ENCODE results near the gene IFI44.

Gene IFI44

DNA sequence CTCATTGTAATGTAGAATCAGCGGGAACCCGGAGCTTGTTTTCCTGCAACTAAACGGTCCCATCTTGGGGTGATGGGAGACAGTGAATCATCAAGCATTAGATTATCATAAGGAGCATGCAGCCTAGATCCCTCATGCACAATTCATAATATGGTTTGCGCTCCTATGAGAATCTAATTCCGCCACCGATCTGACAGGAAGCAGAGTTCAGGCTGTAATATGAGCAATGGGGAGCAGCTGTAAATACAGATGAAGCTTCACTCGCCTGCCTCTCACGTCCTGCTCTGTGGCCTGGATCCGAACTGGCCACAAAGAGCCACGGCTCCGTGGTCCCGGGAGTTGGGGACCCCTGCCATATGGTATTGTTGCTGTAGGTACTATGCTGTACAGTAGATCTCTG is 1.6 kb downstream of the IFI44 start:
- DNase-seq (ENCODE audit: low read depth in 2 of 2), result no peak

DNA sequence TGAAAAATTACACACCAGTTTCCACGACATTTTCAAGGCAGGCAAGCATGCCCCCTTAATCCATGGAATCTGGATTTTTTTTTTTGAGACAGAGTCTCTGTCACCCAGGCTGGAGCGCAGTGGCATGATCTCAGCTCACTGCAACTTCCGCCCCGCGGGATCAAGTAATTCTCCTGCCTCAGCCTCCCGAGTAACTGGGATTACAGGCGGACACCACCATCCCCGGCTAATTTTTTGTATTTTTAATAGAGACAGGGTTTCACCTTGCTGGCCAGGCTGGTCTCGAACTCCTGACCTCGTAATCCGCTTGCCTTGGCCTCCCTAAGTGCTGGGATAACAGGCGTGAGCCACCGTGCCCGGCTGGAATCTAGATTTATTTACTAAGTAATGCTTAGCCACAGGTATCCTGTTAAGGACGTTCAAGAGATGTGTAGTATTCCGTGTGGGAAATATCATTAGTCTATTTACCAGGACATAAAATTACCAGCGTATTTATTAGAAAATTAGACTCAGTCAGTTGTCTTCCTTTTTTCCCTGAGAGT is 2.5 kb downstream of the IFI44 start:
- DNase-seq (ENCODE audit: low read depth in 2 of 2), result no peak

DNA sequence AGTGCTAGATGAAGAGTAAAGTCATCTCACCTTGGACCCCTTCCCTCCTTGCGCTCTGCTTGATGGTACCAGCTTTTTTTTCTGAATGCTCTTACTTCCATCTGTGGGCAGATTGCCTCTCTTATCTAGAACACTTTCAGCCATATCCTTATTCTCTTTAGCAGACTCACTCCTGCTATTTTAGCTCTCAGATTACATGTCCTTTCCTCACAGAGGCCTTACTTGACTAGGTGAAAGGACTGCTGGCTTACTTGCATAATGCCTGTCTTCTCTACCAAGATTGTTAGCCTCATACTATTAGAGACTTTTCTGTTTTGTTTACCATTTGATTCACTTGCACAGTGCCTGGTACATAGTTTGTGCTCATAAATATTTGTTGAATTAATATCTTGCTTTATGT is 9.3 kb downstream of the IFI44 start:
- DNase-seq (ENCODE audit: low read depth in 2 of 2), result no peak

DNA sequence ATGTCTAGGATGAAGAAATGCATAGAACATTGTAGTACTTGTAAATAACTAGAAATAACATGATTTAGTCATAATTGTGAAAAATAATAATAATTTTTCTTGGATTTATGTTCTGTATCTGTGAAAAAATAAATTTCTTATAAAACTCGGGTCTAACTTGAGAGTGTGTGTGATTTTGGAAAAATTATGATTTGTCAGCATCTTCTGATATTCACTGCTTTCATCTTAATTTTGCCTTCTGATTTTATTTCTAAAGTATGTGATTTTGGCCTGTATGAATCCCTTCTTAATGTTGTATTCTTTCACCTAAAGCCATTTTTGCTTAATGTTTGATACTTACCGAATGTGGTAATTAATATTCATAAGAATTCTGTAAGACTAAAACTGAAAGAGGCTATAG is 14.3 kb downstream of the IFI44 start:
- DNase-seq (ENCODE audit: low read depth in 2 of 2), result no peak

DNA sequence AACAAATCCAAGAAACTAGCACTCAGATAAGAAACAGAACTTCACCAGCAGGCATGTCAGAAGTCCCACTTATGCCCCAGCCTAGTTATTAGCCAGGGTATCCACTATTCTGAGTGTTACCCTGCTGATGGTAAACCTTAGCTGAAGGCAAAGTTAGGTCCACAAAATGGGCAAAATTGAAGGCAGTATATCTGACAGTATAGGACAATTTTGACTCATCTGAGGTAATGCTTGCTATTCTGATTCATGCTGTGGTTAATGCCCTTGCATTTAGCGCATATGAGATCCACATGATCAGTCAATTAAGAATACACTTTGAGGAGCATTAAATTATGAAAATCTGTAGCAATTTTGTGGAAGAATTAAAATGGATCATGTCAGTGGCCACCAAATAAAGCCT is 15.1 kb downstream of the IFI44 start:
- no peak for DNase-seq (ENCODE audit: low read depth in 2 of 2)

DNA sequence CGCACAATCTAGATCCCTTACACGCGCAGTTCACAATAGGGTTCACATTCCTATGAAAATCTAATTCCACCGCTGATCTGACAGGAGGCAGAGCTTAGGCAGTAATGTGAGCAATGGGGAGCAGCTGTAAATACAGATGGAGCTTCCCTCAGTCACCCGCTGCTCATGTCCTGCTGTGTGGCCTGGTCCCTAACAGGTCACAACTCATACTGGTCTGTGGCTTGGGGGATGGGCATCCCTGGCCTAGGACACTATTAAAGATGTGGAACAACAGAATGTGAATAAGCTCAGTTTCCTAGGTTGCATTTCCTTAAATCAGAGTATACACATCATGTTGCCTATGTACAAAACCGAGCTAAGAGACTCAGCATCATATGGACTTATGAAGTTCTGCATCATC is 16.2 kb downstream of the IFI44 start:
- no peak for DNase-seq (ENCODE audit: low read depth in 2 of 2)

DNA sequence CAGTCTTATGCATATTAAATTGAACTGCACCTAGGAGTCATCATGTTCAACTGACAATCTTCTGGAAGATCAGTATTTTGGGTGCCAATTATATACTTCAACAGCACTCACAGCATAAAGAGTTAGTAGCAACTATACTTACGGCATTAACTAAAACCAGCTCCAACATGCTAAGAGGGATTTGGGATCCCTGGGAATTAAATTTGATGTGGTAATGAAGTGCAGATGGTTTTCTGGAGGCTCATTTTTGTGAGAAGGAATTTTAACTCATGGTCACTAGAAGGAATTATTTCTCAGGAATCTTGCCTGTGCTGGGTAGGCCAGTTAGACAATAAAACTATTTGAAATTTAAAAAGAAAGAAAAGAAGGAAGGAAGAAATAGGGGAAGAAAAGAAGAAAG is 18.3 kb downstream of the IFI44 start:
- DNase-seq (ENCODE audit: low read depth in 2 of 2), result no peak

DNA sequence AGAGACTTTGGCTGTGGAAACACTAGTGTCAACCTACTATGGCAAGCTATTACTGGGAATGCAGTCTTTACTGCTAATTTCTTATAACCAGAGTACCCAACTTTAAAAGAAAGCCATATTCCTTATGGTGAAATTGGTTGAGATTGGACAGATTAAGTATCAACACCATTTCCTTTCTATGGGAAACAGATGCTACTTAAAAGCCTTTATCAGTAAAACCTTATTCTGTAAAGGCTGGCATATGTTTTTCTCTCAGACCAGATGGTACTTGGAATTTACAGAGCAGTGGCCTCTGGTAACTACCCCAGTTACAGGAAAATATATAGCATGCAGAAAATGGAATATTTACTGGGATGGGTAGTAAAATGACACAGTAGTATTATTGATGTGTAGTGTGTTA is 18.8 kb downstream of the IFI44 start:
- no peak for DNase-seq (ENCODE audit: low read depth in 2 of 2)

DNA sequence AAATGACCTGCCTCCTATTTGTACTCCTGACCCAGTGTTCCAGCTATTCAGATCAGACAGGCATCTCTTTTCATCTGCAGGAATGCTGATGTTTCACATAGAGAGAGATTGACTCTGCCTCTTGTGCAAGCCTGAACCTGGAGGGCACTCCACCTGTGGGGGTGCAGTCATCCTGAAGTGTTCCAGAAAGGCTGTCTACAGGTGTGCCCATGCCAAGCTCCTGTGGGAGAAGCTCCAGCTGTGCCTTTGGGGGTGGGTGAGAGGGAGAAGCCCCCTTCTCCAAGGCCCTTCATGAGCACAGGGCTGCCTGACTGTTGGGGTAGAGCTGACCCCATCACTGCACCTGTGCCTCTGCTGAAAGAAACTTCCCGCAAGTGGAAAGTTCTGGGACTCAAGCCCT is 22.8 kb downstream of the IFI44 start:
- no peak for DNase-seq (ENCODE audit: low read depth in 2 of 2)

DNA sequence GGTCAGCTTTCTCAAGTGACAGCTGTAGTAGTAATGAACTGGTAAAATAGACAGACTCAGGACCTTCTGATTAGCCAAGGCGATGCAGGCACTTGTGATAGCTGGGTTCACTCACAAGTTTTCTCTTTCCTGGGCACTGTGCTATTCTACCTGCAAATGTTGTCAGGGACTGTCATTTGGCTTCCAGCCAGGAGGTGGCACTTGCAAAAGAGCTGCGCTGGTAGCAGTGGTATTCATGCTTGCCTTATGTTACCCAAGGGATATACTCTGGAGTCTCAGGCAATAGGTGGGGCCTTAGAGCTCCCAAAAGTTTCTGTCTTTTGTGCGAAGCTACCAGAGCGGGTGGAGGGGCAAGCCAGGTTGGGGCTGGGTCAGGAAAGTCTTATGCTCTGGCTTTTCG is 23.5 kb downstream of the IFI44 start:
- DNase-seq (ENCODE audit: low read depth in 2 of 2), result no peak

DNA sequence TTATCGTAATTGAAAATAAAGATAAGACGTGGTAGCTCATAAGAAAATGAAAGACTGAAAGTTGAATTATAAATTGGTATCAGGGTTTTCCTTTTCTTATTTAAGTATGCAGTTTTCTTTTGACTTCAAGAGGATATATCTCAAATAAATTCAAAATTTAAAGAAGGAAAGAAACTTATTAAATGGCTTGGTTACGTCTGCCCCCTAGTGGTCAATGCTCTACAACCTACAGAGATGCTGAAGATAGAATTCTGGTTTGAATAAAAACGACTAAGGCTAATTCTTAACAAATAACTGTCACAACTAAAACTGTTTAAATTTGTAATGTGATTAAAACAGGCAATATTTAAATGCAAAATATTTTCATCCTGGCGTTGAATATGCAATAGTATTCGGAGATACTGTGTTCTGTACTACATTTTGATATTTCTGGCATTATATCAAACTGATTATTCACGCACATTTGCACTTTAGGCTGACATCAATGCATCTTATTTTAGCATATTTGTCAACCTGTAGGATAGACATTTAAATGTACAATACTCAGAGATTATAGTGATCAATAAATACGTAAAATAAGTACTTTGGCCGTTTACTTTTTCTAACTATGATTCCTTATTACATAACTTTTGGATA is 26.8 kb downstream of the IFI44 start:
- no peak for DNase-seq (ENCODE audit: low read depth in 2 of 2)

DNA sequence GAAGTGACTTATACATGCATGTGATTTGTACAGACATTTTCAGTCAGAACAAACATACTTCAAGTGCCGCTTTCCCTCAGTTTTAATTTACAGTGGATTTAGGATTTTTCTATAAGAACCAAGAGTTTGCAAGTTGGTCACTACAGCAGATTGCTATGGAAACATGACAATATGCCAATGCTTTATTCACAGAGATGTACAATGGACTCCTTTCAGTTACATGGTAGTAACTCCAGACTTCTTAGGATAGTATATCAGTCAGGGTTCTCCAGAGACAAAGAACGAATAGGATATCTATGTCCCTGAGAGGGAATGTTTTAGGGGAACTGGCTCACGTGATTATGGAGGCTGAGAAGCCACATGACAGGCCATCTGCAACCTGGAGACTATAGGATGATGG is 27.4 kb downstream of the IFI44 start:
- no peak for DNase-seq (ENCODE audit: low read depth in 2 of 2)

DNA sequence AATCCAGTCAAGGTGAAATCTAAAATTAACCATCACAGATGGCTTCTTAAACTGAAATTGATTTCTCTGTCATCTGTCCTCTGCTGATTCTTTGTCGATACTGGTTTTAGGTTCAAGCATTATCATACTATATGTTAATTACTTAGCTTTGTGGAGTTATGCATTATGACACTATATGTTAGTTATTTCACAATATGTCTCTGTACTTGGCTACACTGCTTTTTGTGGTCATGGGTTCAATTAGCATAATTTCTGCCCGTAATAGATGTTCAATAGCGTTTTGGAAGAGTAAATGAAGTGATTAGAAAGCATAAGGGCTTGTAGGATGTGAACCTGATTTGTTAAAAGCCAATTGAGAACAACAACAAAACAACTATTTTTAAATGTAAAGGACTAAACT is 28.2 kb downstream of the IFI44 start:
- DNase-seq (ENCODE audit: low read depth in 2 of 2), result no peak

DNA sequence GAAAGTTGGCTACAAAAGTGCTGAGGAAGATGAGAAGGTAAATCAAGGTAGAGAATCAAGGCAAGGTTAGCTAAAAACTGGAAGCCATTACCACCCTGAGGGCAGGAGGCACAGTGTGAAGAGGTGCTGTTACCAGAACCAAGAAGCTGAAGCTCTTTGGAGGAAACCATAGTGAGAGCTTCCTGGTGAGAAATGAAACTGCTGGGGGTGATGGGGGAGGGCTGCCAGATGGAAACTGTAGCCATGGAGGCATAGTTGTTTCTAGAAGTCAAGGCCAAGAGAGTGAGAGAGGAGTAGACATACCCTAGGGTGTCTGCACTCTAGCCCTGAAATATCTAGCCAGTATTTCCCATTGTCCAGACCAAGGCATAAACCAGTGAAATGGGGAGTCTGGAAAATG is 28.7 kb downstream of the IFI44 start:
- no peak for DNase-seq (ENCODE audit: low read depth in 2 of 2)

DNA sequence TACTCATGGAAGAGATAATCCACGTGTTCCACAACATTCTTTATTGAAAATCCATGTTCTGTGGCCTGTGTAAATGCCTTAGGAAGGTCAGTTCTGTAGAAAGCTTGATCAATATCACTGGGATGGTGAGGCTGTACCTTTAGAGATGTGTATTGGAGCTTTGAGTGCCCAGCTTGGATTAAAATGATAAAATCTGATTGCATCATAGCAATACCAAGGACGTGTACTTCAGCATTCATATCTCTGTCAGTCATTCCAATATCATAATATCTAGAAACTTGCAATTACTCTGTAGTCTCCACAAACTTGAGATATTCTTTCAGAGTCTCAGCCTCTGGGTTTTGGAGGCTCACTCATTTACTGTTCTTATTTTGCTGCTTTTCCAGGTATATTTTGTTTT is 31.6 kb downstream of the IFI44 start:
- DNase-seq (ENCODE audit: low read depth in 2 of 2), result no peak

DNA sequence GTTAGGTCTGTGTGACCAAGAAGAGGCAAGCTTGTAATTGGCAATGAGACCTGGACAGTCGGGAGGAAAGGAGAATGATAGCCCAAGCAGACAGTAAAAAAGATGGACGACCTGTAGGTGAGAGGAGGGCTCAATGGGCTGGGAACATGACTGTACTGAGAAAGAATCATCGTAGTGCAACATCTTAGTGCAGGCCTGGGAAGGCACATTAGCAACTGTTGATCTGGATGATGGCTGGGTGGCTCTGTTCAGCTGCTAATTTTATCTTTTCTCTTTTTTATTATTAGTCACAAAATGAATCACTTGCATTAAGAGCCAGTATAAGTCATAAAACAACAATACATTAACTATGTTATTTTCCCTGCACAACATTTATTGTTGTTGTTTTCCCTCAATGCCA is 32.9 kb downstream of the IFI44 start:
- no peak for DNase-seq (ENCODE audit: low read depth in 2 of 2)

DNA sequence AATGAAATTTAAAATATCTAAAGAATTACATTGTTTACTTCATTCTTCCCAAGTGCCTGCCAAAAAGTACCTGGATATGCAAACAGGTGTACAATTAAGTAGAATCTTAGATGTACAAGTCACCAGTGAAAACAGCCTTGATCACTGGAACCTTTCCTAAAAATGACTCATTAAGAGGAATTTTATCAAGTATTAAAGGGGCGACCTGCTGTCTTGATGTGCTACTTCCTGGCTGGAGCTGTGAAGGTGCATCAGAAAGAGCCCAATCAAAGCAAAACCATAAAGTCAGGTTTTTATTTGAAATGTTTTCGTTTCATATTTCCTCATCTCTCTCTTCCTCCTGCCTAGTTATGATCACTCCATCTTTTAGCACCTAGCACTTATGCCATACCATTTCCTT is 33.4 kb downstream of the IFI44 start:
- no peak for DNase-seq (ENCODE audit: low read depth in 2 of 2)

DNA sequence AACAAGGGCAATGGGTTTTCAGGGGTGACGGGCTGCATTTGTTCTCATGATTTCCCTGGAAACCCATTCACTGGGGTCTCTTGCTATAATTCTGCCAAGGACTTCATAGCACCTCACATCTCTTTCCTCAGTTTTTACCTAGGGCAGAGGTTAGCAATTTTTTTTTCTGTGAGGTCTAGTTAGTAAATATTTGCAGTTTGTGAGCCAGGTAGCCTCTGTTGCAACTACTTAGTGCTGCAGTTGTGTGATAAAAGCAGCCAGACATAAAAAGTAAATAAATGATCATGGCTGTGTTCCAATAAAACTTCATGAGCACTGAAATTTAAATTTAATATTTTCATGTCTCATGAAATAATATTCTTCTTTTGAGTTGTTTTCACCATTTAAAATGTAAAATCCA is 37.7 kb downstream of the IFI44 start:
- no peak for DNase-seq (ENCODE audit: low read depth in 2 of 2)

DNA sequence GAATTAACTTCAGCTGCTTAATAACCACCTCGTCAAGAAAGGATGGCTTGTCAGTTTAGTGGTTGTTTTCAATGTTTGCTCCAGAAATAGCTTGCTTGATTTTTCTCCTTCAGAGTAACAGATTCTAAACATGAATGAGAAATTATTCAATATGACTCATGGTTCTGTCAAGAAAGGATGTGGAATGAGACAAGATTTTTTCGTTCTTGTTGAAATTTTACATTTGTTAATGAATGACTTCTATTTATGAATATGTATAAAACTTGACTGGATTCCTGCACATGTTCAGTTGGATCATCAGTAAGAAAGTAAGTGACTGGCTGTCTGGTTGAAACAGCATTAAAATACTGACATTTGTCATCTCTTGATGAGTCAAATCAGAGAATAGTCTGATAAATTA is 38.3 kb downstream of the IFI44 start:
- DNase-seq (ENCODE audit: low read depth in 2 of 2), result no peak

DNA sequence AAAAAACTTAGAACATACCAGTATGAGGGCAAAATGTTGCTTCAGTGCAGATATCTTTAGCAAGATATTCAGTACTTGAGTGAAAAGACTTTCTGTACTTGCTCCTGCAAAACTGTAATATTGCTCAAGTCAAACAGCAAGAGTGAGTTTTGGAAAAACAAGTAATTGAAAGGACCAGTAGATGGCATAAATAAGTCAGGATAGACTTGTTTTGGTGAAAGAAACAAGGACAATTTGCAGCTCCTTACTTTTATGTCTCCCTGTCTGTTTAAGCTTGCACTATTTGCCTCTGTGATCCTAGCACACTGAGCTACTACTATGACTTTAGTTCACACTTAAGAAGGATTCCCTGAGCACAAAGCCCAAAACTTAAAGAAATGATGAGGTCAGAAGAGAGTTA is 39.1 kb downstream of the IFI44 start:
- no peak for DNase-seq (ENCODE audit: low read depth in 2 of 2)

DNA sequence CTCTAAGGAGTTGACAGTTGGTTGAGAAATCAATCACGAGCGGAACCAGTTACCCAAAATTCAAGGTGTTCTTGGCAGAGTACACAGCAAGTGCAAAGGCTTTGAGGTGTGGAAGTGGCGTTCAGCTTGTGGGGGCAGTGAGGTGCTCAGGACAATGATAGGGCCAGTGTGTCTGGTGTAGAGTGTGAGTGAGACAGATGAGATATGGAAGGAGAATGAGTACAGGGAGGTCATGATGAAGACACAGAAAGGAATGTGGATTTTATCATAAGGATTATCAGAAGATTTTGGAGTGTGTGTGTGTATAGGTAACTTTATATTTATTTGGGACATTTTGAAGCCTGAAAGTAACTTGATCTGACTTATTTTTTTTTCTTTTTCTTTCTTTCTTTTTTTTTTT is 40.9 kb downstream of the IFI44 start:
- DNase-seq (ENCODE audit: low read depth in 2 of 2), result no peak

DNA sequence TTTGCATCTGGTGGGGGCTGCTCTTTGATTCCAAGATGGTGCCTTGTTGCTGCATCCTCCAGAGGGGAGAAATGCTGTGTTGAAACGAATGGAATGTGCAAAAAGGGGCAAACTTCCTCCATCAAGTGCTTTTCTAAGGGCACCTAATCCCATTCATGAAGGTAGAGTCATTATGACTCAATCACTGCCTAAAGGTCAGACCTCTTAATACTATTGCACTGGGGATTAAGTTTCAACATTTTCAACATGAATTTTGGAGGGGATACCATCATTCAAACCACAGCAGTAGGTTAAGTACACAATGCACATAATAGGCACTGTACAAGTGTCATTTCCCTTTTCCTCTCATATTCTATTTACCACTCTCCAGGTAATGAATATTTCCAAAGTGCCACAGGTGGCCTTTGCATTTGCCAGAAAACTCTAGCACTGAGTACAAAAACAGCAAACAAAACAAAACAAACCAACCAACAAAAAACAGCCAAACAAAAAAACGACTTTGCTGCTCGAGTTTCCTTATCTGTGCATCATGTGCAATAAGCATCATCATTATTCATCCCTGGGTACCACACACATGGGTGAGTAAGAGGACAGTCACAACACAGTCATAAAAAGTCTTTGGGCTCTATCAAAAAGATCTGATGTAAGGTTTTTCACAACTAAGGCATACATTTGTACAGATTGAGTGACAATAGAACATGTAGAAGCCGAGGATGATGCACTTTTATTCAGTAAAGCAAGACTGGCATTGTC is 42.5 kb downstream of the IFI44 start:
- DNase-seq (ENCODE audit: low read depth in 2 of 2), result no peak

DNA sequence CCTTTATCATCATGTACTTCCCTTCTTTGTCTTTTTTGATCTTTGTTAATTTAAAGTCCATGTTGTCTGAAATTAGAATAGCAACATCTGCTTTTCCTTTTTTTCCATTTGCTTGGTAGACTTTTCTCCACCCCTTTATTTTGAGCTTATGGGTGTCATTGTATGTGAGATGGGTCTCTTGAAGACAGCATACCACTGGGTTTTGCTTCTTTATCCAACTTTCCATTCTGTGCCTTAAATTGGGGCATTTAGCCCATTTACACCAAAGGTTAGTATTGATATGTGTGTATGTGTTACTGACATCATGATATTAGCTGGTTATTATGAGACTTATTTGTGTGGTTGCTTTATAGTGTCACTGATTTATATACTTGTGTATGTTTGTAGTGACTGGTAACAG is 50.2 kb downstream of the IFI44 start:
- DNase-seq (ENCODE audit: low read depth in 2 of 2), result no peak

DNA sequence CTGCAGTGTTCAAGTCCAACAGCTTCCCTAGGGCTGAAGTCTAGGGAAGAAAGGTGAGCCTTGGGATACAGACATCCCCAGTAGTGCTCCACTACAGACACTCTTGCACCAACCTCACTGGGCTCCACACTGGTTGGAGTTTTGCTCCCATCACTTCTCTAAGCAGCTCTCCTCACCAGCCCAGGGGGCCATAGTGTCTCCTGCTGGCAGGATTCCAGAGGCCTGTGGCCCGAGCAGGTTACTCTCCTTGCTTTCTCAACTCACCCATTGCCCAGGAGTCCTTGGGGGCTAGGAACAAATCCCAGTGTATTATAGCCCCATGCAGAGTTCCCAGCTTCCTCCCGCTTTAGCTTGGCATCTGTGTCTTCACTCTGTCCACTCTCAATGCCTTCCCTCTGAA is 52.8 kb downstream of the IFI44 start:
- DNase-seq (ENCODE audit: low read depth in 2 of 2), result no peak
